ENCODE data around the gene SPTB. TPM values are rescaled to one million over a fixed set of nuclear protein-coding genes. Genes with fewer than 3 reads are reported as not detected.

Gene SPTB
- total RNA-seq, 1 experiment from 2014 or later = 2.3 TPM

DNA sequence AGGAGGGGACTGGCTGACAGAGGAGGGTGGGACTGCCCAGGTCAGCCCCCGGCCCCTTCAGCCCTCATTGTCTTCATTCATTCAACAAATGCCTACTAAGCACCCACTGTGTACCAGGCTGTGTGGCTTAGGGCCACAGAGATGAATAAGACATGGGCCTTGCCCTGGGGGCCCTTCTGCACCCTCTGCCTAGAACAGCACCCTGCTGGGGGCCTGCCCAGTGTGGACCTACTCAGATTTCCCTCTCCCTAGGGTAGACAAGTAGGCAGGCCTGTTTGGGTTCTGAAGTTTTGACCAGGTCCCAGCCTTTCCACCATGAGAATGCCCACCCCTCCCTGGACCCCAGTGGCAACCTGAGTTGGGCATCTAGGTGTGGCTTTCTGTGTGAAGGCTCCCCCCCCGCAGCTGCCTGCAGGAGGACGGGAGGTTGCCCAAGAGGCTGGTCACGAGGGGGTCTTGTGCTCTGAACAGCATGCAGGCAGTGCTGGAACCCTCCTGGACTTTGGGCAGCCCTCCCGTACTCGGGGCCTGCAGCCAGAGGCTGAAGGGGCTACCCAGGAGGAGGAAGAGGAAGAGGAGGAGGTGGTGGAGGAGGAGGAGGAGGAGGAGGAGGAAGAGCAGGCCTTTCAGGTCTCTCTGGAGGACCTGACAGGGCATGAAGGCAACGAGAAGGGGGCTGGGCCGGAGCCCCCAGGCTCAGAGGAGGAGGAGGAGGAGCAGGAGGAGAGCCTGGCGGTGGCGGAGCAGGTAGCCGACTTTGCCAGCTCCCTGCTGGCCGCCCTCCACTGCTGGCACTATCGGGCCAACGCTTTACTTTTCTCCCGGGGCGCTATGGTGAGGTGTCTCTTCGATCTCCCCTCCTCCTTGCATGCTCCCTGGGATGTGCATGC is 142.1 kb downstream of the SPTB start:
- Histone ChIP-seq H2BK120ac (ENCODE audit: low read depth, low read length, poor library complexity, severe bottlenecking) (no peak overlapping the region), H3K27ac (ENCODE audit: insufficient read length, low read depth, low read length) (no peak overlapping the region), H2BK12ac (ENCODE audit: insufficient read length, low read depth, low read length) (no peak overlapping the region), H3K4me2 (ENCODE audit: insufficient read depth, insufficient read length, low read length) (no peak overlapping the region), H3K4me1 (ENCODE audit: insufficient read depth, low read length) (no peaks in the 10 kb centered on the region; the same call in 1 of the 2 replicates), H4K5ac (ENCODE audit: insufficient read length, low read depth, low read length) (no peak overlapping the region), H2BK20ac (ENCODE audit: low read depth, low read length, poor library complexity, severe bottlenecking) (no peak overlapping the region), H2BK5ac (ENCODE audit: insufficient read length, low read length) (no peak overlapping the region), H3K23ac (ENCODE audit: insufficient read length, low read depth, low read length) (no peak overlapping the region), H3T11ph (ENCODE audit: low read length) (no peak overlapping the region), H2AFZ (ENCODE audit: low read length) (no peak overlapping the region), H2AK5ac (ENCODE audit: insufficient read length, low read length) (no peak overlapping the region), H3K9ac (ENCODE audit: extremely low read depth, insufficient read length, low read length) (no peak overlapping the region), H3K9me3 (ENCODE audit: control insufficient read depth, low read depth, low read length) (no peaks in the 10 kb centered on the region), H2BK15ac (ENCODE audit: low read depth, low read length) (no peak overlapping the region), H3K27me3 (ENCODE audit: insufficient read depth, low read length) (no peaks in the 10 kb centered on the region), H3K56ac (ENCODE audit: insufficient read length, low read depth, low read length) (no peak overlapping the region), H3K18ac (ENCODE audit: insufficient read length, low read depth, low read length) (no peak overlapping the region), H3K79me2 (ENCODE audit: insufficient read depth, low read length) (no peaks in the 10 kb centered on the region), H3K79me1 (ENCODE audit: insufficient read depth, low read depth, low read length, poor library complexity, severe bottlenecking) (no peaks in the 10 kb centered on the region), H3K23me2 (ENCODE audit: insufficient read length, low read depth, low read length, poor library complexity, severe bottlenecking) (no peaks in the 10 kb centered on the region), H4K91ac (ENCODE audit: insufficient read length, low read depth, low read length) (no peak overlapping the region), H3K4ac (ENCODE audit: low read depth, low read length) (no peak overlapping the region), H4K20me1 (ENCODE audit: control insufficient read depth, insufficient read depth, insufficient read length) (no peaks in the 10 kb centered on the region), H4K8ac (replicated peaks; ENCODE audit: insufficient read length, low read depth, low read length) (no peak overlapping the region), H3K14ac (ENCODE audit: insufficient read depth, low read length) (no peak overlapping the region)
- Mint-ChIP-seq H3K27me3 (ENCODE audit: low read depth) (no peaks in the 10 kb centered on the region), H3K27ac (peak overlapping the region in 1 of 3 experiments; percentile 55; a peak in 1 of 7 replicates), H3K9me3 (no peaks in the 10 kb centered on the region), H3K4me1 (peaks cover 11 to 15% of the 10 kb centered on the region in 2 experiments; a peak in 3 of 4 replicates), H3K36me3 (ENCODE audit: insufficient read depth in 1 of 3, low read depth in 3 of 3) (peaks cover 27 to 53% (median 49%) of the 10 kb centered on the region in 3 experiments), H3K4me3 (no peak overlapping the region)
- WGBS (ENCODE audit: extremely low coverage, insufficient read length, low lambda C conversion rate) = no CpG with 5 or more reads among the region's 17 CpGs
- DNase-seq = no peak
- TF ChIP-seq, protein P1, sequence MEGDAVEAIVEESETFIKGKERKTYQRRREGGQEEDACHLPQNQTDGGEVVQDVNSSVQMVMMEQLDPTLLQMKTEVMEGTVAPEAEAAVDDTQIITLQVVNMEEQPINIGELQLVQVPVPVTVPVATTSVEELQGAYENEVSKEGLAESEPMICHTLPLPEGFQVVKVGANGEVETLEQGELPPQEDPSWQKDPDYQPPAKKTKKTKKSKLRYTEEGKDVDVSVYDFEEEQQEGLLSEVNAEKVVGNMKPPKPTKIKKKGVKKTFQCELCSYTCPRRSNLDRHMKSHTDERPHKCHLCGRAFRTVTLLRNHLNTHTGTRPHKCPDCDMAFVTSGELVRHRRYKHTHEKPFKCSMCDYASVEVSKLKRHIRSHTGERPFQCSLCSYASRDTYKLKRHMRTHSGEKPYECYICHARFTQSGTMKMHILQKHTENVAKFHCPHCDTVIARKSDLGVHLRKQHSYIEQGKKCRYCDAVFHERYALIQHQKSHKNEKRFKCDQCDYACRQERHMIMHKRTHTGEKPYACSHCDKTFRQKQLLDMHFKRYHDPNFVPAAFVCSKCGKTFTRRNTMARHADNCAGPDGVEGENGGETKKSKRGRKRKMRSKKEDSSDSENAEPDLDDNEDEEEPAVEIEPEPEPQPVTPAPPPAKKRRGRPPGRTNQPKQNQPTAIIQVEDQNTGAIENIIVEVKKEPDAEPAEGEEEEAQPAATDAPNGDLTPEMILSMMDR (conservative IDR thresholded peaks at IDR 0.05) = no peak
